ENCODE results near the gene MESD. TPM values are rescaled to one million over a fixed set of nuclear protein-coding genes. Genes with fewer than 3 reads are reported as not detected.

MESD gene
- total and polyA plus RNA-seq, 12 donors: 13.2 to 56.1 (median 25.6) TPM

DNA sequence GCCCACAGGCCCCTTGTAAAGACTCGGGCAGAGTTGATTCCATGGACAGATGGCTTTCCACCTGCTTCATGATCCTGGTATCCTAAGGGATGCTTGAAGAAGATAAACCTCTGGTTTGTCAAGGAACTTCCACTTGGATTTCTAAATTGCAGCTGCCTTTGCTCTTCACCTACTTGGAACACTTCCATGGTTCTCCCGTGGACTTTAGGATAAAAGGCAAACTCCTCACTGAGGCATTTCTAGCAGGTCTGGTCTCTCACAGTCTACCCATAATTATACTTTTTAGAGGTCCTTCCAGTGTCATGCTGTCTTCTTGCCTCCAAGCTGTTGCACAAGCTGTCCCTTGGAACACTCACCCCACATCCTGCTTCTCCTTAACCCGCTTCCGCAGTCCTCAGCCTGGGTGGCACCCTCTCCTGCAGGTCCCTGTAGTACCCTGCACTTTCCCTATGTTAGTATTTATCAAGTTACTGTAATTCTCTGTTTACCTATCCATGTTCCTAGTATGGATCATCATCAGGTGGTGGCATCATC, 23.8 kb upstream of the MESD start:
- no peak for DNase-seq
- Histone ChIP-seq H3K36me3 (replicated peaks in 1 of 2) (no peaks in the 10 kb centered on the region), H3K9me3 (replicated peaks in 1 of 3) (no peaks in the 10 kb centered on the region), H3K27ac (no peak overlapping the region), H3K27me3 (no peaks in the 10 kb centered on the region), H3K4me1 (replicated peaks in 1 of 2) (no peaks in the 10 kb centered on the region), H3K4me3 (no peak overlapping the region)
- 74 to 84% (median 83%) methylated on average over 4 of the region's 4 CpGs for WGBS, 4 donors
- TF ChIP-seq POLR2A (IDR thresholded peaks at IDR 0.05) (no peak), CTCF (IDR thresholded peaks at IDR 0.05) (no peak)
- intact Hi-C loops (cut with DNase I): no loop called here

DNA sequence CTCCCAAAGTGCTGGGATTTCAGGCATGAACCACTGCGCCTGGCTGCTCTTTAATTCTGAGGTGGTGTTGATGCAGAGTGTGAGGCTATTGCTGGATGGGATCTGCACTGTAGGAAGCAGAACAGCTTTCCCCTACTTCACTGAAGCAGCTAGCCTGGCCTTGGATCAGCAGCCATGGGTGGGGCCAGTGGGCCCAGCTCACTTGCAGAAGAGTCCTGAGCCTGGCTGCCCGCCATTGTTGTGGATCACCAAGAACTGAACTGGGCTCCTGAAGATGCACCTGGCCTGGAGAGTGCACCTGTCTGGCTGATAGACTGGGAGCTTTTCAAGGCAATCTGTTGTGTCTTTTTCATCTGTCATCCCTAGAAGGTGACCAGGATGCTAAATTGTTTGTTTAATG, 23.0 kb upstream of the MESD start:
- H3K27me3 ChIP-seq: no peaks in the 10 kb centered on the region
- intact Hi-C loops (cut with DNase I): no loop called here
- WGBS, 4 donors: 87 to 92% (median 89%) methylated on average over 2 of the region's 2 CpGs

DNA sequence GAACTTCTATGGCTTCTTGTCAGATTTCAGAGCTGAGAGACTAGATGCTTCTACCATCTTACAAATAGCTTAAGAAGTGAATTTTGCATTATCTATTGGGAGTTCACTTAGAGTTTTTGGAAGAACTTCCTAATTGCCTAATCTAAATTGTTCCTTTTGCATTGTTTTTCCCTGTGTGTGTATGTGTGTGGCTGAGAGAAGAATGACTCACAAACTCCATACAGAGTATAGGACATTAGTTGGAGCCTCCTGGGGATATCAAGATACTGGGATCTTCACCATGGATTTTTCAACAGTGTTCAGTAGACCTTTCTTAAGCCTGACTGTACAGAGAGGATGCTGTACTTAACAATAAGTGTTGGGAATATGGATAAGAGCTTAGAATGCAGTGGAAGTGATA, 22.0 kb upstream of the MESD start:
- Histone ChIP-seq H3K27ac (no peak overlapping the region), H3K4me3 (no peak overlapping the region), H3K36me3 (replicated peaks in 1 of 2) (no peaks in the 10 kb centered on the region), H3K9me3 (replicated peaks in 1 of 3) (no peaks in the 10 kb centered on the region), H3K4me1 (replicated peaks in 1 of 2) (no peaks in the 10 kb centered on the region), H3K27me3 (no peaks in the 10 kb centered on the region)
- DNase-seq: no peak
- no peak for TF ChIP-seq POLR2A (IDR thresholded peaks at IDR 0.05)
- no peak for TF ChIP-seq CTCF (IDR thresholded peaks at IDR 0.05)
- intact Hi-C loops (cut with DNase I): no loop called here

More for the DNA sequence above, 23.0 kb upstream of the MESD start:
- DNase-seq: peak in 1 of 7 donors; percentile 23
- TF ChIP-seq CTCF (IDR thresholded peaks at IDR 0.05): no peak
- no peak for TF ChIP-seq POLR2A (IDR thresholded peaks at IDR 0.05)
- no peaks in the 10 kb centered on the region for H3K36me3 ChIP-seq (replicated peaks in 1 of 2)
- H3K27ac ChIP-seq: no peak overlapping the region
- no peak overlapping the region for H3K4me3 ChIP-seq
- no peaks in the 10 kb centered on the region for H3K9me3 ChIP-seq (replicated peaks in 1 of 3)
- no peaks in the 10 kb centered on the region for H3K4me1 ChIP-seq (replicated peaks in 1 of 2)

GRCh38 chr15:81010086-81010485, 20.5 kb upstream of the MESD start:
- no peak for TF ChIP-seq CTCF (IDR thresholded peaks at IDR 0.05)
- TF ChIP-seq POLR2A (IDR thresholded peaks at IDR 0.05): no peak
- Histone ChIP-seq H3K9me3 (replicated peaks in 1 of 3) (no peaks in the 10 kb centered on the region), H3K27me3 (no peaks in the 10 kb centered on the region), H3K4me3 (no peak overlapping the region), H3K36me3 (replicated peaks in 1 of 2) (no peaks in the 10 kb centered on the region), H3K27ac (no peak overlapping the region), H3K4me1 (replicated peaks in 1 of 2) (peaks cover 0 to 13% of the 10 kb centered on the region in 2 donors)
- DNase-seq: no peak
- intact Hi-C loops (cut with DNase I): no loop called here
- WGBS, 4 donors: 78 to 88% (median 85%) methylated on average over 4 of the region's 4 CpGs
